HCT116 (cell line): ENCODE results near the gene PACRG.

Experiments
- CEBPB ChIP-seq: IDR thresholded peaks from 2 replicates; pipeline ENCODE4 v1.6.1; 2012; ENCODE audit warnings: low read depth
- CTCF ChIP-seq, 3 experiments: fragments of 200-600 bp in 1 of 3; sonication (generic) in 1 of 3; IDR thresholded peaks in 2 of 3; conservative IDR thresholded peaks in 1 of 3; 2 replicates each; pipeline ENCODE4 v1.5.1; 2012 to 2017; ENCODE audit warnings: low read depth in 2 of 3, low read length in 2 of 3, antibody characterized with exemption in 1 of 3, borderline replicate concordance in 1 of 3, control low read depth in 1 of 3, mild to moderate bottlenecking in 1 of 3, mixed read lengths in 1 of 3, mixed run types in 1 of 3, moderate library complexity in 1 of 3; ENCODE audit not compliant: insufficient read depth in 1 of 3
- EGR1 ChIP-seq: IDR thresholded peaks from 2 replicates; pipeline ENCODE4 v1.6.1; 2012; ENCODE audit warnings: low read depth
- ELF1 ChIP-seq: IDR thresholded peaks from 2 replicates; pipeline ENCODE4 v1.6.1; 2012; ENCODE audit warnings: low read depth, borderline replicate concordance
- EZH2 ChIP-seq: fragments of 200-600 bp; sonication (generic); IDR thresholded peaks from 2 replicates; pipeline ENCODE4 v1.6.1; 2017; ENCODE audit warnings: antibody characterized with exemption, mixed run types
- JUND ChIP-seq: IDR thresholded peaks from 2 replicates; pipeline ENCODE4 v1.6.1; 2012
- MAX ChIP-seq: IDR thresholded peaks from 2 replicates; pipeline ENCODE4 v1.6.1; 2012
- POLR2A ChIP-seq: IDR thresholded peaks from 2 replicates; pipeline ENCODE4 v1.7.0; 2011; ENCODE audit warnings: borderline replicate concordance; ENCODE audit not compliant: insufficient read depth, insufficient read length; ENCODE audit errors: extremely low read depth
- POLR2AphosphoS5 ChIP-seq: IDR thresholded peaks from 2 replicates; pipeline ENCODE4 v1.6.1; 2011; ENCODE audit warnings: mild to moderate bottlenecking, low read depth, low read length, moderate library complexity
- RAD21 ChIP-seq: IDR thresholded peaks from 2 replicates; pipeline ENCODE4 v1.6.1; 2012; ENCODE audit warnings: low read depth, mild to moderate bottlenecking
- SRF ChIP-seq: IDR thresholded peaks from 2 replicates; pipeline ENCODE4 v1.6.1; 2012; ENCODE audit warnings: low read depth
- YY1 ChIP-seq: IDR thresholded peaks from 2 replicates; pipeline ENCODE4 v1.6.1; 2011; ENCODE audit warnings: low read length, low read depth, moderate library complexity, mild to moderate bottlenecking; ENCODE audit not compliant: insufficient replicate concordance; ENCODE audit errors: extremely low read depth
- TF ChIP-seq, protein P1 (sequence below): IDR thresholded peaks from 2 replicates; pipeline ENCODE4 v1.6.1; 2012

DNA sequence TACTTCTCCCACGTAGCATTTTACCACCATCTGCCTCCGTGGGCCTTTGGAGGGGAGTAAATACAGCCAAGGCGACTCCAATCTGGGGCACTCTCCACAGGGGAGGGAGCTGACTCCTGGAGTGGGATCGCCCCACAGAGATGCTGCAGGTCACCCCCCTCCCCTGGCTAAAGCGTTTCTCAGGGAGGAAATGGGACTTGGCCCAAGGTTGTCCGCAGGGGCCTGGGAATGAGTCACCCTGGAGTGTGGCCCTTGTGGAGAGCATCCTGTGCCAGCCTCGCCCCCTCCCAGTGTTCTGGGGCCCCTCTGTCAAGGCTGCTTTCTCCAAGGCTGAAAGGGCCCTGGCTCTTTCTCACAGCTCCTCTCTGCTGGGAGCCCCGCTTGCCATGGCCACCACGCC, 602.2 kb downstream of the PACRG start:
- TF ChIP-seq CTCF (IDR thresholded peaks at IDR 0.05 in 2 of 3, conservative IDR thresholded peaks at IDR 0.05 in 1 of 3; ENCODE audit: borderline replicate concordance in 1 of 3, insufficient read depth in 1 of 3, low read depth in 2 of 3, low read length in 2 of 3) = no peak
- no peak for TF ChIP-seq RAD21
- no peak for TF ChIP-seq POLR2A
- no peak for TF ChIP-seq MAX
- TF ChIP-seq, protein P1, sequence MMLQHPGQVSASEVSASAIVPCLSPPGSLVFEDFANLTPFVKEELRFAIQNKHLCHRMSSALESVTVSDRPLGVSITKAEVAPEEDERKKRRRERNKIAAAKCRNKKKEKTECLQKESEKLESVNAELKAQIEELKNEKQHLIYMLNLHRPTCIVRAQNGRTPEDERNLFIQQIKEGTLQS = no peak
- TF ChIP-seq SRF = no peak
- TF ChIP-seq EGR1 = no peak
- no peak for TF ChIP-seq POLR2AphosphoS5
- TF ChIP-seq ELF1 = no peak
- TF ChIP-seq CEBPB = no peak
- no peak for TF ChIP-seq JUND
- TF ChIP-seq EZH2 = no peak
- TF ChIP-seq YY1 = no peak
